Measurements from ENCODE around the gene AP1B1.

The AP1B1 gene

DNA sequence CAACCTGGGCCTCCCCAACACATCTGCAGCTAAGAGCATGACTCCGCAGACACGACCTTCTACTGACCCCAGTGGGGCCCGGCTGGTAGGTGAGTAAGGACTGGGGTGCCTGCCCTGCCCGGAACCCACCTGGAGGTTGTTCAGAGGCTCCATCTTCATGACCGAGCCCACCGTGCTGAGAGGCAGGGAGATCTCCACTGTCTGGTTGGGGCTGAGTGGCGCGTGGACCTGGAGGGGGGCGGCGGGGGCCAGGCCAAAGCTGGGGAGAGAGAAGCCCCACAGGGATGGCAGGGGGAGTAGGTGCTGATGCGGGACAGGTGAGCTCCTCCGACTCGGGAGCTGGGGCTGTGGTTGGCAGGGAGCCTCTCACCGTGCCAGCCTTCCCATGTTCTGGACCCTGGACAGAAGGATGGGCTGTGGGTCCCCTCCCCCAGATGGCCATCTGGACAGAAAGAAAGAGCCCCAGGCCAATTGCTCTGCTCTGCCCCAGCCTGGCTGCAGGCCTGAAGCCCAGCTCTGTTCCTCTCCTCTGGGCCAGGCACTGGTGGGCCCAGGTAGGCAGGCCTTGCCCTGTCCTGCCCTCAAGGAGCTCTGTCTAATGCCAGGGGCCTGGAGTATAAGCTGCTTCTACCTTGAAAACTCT lies 56.6 kb downstream of the AP1B1 start:
- DNase-seq (ENCODE audit: low read depth in 3 of 3) = no peak

DNA sequence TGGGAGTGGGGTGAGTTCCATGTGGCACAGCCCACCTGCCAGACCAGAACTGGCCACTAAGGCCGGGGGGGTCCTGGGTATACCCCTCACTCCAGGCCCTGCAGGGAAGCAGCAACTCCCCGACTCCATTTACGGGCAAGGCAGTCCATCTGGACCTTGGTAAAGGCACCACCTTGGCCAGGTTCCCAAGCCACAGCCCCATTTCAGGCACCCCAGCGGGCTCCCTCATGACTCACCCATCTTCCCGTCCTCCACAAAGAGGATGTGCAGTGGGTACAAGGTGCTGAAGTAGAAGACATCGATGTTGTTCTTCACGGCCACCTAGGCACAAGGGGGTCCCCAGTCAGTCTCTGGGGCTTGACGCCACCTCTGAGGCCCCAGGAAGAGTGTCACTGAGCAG lies 57.2 kb downstream of the AP1B1 start:
- DNase-seq (ENCODE audit: low read depth in 3 of 3) = no peak

DNA sequence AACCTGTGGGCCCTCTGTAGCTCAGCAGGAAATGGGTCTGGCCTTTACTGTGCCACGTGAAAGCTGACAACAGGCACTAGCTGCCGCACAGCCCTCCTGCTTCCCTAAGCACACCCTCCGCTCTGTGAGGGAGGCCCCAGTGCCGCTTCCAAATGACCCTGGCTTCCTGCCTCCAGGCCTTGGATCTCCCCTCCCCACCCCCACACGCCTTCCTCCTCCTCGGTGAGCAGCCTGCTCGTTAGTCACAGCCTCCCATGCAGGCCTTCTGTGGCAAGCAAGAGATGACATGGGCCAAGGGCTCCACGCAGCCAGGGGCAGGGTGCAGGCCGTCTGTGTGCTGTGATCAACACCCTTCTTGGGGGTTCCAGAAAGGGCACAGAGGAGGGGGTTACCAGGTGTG lies 57.6 kb downstream of the AP1B1 start:
- DNase-seq (ENCODE audit: low read depth in 3 of 3) = no peak

DNA sequence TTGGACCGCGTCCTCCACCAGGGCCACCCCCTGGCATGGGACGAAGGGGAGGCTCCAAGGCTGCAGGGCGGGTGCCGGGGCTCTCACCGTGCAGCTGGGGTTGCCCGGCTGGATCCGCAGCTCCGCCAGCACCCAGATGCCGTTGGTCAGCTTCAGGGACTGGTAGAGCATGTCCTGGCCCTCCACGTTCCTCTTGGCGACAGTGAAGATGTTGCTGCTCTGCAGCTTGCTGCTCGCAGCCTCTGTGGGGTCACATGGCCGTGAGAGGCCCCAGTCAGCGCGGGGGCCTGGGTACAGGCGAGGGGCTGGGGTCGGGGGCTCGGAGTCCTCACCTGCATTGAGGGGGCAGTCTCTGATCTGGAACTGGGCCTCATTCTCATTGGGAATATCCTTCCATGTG lies 58.1 kb downstream of the AP1B1 start:
- no peak for DNase-seq (ENCODE audit: low read depth in 3 of 3)

DNA sequence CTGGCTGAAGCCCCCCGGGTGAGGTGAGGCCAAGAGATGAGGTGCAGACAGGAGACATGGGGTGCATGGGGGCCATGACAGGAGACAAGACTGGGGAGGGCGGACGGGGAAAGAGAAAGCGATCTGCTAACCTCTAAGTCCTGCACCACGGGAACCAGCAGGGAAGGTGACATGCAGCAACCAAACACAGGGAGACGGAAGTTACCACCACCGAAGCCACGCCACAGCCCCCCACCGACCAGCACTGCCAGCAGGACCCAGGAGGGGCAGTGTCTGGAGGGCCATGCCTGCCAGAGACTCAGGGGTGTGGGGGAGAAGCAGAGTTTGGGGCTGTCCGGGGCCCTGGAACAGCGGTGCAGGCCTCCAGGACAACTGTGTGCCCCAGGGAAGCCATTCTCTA lies 58.8 kb downstream of the AP1B1 start:
- no peak for DNase-seq (ENCODE audit: low read depth in 3 of 3)

DNA sequence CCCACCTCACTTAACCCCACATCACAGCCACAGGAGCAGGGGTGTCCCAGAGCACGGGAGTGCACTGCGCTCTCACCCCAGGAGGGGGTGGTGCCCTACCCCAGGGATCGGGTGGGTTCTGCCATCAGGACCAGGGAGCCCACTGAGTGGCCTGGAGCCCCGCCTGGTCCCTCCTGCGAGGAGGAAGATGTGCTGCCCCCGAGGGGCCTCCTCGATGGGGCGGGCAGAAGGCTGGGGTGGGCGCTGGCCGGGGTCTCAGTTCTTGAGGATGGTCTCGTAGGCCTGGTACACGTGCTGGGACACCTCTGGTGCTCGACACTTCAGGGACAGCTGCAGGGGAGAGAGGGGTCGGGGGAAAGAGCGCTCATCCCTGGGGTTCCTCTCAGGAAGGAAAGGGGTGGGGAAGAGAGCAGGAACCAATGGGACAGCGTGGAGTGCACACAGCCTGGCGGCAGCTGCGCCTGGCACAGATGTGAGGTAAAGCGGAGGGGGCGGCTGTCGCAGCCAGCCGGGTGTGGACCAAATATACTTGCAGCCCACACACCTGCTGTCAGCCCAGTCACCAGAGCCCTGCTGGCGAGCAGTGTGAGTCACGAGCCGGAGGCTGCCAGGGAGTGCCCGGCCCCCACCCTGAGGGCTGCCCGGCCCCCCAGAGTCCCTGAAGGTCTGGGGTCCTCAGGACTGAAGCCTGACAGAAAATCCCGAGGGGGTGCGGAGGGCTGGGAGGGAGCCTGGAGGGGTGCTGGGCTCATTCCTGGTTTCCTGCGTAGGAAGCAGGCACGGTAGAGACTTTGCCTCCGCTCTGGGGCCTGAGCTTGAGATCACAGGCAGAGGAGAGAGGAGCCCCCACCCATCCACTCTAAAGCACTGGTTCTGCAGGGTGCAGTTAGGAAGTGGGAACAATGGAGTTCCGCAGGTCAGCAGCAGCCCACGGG lies 59.5 kb downstream of the AP1B1 start:
- no peak for DNase-seq (ENCODE audit: low read depth in 3 of 3)

DNA sequence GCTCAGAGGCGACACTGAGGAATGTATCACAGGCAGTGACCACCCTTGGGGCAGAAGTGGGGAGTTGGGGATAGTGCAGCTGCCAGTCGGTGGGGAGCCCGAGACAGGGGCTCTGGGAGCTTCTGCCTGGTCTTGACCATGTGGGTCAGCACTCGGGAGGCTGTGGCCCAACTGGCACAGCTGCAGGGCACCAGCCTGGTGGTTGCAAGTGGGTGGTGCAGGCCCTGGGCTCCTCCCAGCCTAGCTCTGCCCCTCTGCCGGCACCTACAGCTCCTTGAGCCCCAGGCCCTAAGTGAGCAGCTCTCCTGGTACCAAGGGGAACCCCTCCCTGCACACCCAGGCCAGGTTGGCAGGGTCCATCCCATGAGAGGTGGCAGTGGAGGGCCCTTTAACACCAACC lies 60.3 kb downstream of the AP1B1 start:
- no peak for DNase-seq (ENCODE audit: low read depth in 3 of 3)

DNA sequence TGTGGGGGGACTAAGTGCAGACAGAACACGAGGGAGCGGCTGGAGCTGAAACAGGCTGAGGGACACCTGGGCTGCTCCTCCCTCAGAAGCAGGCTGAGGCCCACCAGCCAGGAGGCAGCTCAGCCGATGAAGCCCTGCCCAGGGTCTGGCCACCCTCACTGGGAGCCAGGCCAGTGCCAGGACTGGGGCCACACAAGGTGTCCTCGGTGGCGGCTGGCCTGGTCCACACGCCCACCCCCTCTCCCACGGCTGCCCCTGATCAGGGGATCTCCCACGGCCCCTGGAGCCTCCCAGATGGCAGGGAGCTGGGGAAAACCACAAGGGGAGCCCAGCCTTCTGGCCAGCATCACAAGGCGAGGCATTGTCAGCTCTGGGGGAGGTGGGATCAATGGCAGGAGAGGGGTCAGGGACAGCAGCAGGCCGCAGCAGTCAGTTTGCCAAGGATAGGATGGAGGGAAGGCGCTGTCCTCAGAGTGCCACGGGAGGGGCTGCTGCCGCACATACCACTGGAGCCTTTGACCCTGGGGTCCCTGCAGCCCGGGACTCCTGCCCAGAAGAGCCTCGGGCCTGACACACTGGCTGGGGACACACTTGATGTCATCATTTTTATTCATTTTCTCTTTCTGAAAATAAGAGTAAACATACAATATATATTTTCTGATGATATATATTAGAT lies 61.1 kb downstream of the AP1B1 start:
- no peak for DNase-seq (ENCODE audit: low read depth in 3 of 3)

DNA sequence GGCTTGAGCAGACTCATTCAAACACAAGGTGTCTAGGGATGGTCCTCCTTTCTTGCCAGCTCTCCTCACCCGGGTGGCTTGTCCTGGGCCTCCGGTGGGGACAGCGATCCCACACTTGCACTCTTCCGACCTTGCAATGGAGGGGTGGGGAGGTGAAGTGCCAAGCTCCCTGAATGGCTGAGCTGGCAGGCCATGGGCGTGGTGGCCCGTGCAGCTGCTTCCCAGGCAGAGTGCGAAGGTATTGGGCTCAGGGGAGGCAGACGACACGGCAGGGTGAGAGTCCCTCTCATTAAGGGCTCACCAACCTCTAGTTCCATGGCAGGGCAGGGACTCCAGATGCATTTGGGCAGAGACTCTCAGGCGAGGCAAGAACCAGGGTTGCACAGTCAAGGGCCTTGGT lies 61.9 kb downstream of the AP1B1 start:
- no peak for DNase-seq (ENCODE audit: low read depth in 3 of 3)

DNA sequence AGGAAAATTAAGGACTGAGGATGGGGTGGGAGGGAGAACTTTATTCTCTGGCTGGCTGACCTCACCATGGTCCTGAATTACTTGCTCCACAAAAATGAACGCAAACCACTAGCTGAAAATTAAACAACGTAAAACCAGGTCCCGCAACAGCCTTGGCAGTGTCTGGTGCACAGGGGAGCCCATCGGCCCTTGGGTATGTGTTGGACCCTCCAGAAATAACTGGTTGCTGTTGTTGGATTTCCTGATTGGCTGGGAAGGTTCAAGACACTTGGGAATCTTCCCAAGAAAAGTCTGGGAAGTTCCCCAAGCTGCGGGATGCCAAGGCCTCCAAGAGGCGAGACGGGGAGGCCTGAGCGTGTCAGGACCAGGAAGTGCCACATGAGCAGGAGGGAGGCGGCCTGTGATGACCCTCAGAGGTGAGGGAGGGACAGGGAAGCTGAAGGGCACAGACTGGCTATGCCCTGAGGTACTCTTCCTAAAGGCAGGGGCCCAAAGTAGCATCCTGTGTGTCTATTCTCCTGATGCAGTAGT lies 62.5 kb downstream of the AP1B1 start:
- DNase-seq (ENCODE audit: low read depth in 3 of 3) = no peak

DNA sequence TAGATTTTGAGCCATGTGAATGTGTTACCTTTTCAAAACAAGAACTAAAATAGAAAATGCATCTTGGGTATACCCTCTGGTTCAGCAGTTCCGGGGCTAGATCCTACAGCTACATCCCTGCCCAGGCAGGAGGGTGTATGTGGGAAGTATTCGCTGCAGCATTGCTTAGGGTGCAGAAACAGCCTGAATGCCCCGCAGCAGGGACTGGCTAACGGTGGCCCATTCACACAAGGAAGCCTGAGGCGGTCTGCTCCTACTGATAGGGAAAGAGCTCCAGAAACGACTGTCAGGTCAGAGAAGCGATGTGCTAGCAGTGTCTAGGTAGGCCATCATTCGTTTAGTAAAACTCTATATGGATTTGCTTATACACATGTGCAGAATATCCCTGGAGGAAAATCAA lies 63.0 kb downstream of the AP1B1 start:
- DNase-seq (ENCODE audit: low read depth in 3 of 3) = no peak

DNA sequence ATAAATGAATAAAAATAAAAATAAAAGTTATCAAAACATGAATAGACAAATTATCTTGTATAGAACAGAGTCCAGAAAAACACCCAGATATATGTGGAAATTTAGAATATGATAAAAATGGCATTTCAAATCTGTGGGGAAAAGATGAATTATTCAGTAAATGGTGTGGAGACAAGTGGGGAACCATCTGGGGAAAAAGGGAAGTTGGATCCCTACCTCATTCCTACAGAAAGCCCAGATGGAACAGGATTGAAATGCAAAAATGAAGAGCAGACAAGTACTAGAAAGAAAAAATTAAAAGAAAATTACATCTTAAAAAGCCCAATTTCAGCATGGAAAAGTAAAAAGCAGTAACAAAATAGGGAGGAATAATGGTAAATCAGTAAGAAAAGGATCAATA lies 64.7 kb downstream of the AP1B1 start:
- no peak for DNase-seq (ENCODE audit: low read depth in 3 of 3)

DNA sequence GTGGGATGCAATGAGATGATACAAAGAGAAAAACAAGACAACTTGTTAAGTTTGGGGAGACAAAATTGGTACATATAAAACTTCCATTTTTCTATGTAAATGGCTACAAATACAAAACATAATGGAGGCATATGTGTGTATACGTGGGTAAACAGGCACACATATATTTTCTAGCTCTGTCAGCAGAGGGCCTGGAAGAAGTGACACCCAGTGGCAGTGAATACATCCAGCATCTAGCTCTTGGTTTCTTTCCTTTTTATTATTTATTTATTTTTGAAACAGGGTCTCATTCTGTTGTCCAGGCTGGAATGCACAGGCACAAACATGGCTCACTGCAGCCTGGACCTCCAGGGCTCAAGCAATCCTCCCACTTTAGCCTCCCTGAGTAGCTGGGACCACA lies 67.8 kb downstream of the AP1B1 start:
- DNase-seq (ENCODE audit: low read depth in 3 of 3) = no peak

DNA sequence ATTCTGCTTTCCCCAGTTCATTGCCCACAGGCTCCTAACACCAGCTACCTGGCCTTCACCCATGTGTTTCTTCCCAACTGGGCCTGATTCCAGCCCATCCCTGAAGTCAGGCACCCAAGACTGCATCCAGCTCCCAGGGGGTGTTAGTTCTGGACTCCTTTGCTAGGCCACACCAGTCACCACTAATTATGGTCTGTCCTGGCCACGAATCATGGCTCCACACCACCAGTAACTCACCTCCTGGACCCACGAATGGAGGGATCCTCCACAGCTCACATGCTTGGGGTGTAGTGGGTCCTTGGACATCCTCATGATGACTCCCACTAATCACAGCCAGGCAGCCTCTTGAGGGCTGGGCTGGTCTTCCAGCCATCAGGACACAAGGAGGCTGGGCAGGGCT lies 69.3 kb downstream of the AP1B1 start:
- DNase-seq (ENCODE audit: low read depth in 3 of 3) = no peak

DNA sequence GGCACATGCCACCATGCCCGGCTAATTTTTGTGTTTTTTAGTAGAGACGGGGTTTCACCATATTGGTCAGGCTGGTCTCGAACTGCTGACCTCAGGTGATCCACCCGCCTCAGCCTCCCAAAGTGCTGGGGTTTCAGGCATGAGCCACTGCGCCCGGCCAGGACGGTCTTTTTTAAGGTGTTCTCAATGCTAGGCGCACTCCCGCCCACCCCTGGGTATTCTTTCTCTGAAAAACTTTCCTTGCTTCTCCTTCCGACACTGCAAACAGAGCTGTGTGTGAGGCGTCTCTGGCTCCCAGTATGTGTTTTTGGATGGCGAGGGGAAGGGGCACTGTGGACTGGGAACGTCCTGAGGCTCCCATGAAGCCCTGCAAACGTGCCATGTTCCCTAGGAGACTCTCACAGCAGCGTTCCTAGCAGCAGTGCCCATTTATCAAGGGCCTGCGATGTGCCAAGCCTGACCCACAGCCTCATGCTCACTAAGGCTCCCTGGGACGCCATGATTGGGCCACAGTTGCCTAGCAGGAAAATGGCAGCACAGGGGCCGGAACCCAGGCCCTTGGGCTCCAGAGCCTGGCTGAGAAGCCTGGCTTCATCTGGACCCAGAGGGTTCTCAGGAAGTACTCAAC lies 70.4 kb downstream of the AP1B1 start:
- no peak for DNase-seq (ENCODE audit: low read depth in 3 of 3)

DNA sequence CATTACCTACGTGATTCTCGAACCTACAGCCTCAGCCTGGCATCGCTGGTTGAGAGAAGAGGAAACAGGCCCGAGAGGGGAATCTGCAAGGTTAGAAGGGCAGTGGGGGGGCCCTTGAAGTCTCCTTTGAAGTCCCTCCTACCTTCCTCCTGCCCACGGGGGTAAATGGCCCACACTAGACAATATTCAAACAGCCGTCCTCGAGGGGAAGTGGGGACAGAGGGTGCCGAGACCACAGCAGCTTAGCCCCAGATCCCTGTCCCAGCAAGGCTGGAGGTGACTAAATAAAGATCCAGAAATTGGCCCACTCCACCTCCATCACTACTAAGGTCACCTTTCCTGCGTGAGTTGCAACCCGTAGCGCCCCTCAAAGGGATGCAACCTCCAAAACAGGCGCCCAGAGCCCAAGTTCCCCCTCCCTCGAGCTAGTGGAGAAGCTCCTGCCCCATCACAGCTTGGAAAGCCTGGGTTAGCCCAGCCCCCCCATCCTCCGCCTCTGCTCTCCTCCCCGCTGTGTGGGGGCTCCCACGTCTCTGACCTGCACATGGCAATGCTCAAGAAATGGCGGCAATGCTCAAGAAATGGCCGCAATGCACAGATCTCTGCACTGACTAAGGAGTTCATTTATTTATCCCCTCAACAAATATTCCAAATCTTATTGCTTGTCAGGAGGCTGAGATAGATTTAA lies 72.1 kb downstream of the AP1B1 start:
- DNase-seq (ENCODE audit: low read depth in 3 of 3) = no peak

DNA sequence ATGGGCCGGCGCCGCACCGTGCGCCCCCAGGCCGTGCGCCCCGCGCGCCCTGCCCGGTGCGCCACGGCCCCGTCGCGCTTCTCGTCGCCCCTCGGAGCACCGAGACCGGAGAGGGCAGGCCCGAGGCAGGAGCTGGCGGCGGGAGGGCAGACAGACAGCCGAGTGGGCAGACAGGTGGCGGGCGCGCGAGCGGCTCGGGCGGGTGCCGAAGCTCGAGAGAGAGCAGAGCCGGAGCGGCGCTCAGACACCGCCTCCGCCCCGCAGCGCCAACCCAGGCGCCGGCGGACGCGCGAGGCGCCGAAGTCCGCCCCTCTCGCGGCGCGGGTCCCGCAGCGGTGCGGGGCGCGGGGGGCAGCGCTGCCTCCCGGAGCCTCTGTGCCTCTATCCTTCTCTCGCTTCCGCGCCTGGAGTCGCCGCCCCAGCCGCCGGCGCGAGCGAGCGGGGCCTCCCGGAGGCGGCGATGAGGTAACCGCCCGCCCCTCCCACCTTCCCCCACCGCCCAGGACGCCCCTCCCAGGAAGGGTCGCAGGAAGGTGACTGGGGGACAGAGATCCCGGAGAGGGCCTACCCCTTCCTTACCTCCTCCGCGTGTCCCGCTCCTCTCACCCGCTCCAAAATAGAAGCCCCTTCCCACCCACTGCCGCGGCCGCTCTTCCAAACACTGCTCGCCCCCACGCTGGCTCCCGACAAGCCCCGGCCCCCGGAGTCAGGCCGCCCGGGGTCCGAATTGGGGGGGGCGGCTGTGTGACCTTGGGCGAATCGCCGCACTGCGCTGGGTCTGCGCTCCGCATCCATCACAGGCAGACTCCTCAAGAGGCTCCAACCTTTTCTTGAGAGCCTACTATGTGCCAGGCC lies 72.9 kb downstream of the AP1B1 start, which contains the start of gene RASL10A:
Gene RASL10A, minus strand, starts transcription at position 412 of the 855 bp plus-strand sequence. CDS start 451 bp downstream, outside the sequence.
- DNase-seq (ENCODE audit: low read depth in 3 of 3) = no peak

DNA sequence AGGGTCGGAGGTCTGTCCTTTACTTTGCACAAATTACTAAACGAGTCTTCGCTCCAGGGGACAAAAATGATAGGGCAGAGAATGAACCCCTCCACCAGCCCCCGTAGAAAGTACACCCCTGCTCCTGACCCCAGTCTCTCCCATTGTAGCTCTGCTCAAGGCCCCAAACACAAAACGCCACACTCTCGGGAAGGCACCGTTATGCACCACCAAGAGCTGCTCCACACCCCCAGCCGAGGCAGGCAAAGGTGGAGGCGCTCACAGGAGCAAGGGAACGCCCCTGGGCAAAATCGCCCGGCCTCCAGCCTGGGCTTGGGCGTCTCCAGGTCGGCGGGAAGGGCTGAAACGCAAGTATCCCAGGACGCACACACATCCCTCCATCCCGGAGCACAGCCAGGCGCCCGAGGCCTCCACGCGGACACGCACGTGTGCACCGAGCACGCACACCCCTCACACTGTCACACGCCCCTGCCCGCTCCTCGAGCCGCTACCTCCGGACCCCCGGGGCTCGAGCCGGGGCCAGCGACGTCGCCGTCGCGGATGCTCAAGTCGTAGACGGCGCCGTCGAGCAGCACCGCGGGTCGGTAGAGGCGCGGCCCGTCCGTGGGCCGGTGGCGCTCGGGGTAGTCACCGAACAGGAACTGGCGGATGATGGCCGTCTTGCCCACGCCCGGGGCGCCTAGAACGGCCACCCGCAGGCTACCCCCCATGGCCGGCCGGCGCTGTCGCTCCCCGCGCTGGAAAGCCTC lies 73.7 kb downstream of the AP1B1 start:
- DNase-seq (ENCODE audit: low read depth in 3 of 3) = no peak

DNA sequence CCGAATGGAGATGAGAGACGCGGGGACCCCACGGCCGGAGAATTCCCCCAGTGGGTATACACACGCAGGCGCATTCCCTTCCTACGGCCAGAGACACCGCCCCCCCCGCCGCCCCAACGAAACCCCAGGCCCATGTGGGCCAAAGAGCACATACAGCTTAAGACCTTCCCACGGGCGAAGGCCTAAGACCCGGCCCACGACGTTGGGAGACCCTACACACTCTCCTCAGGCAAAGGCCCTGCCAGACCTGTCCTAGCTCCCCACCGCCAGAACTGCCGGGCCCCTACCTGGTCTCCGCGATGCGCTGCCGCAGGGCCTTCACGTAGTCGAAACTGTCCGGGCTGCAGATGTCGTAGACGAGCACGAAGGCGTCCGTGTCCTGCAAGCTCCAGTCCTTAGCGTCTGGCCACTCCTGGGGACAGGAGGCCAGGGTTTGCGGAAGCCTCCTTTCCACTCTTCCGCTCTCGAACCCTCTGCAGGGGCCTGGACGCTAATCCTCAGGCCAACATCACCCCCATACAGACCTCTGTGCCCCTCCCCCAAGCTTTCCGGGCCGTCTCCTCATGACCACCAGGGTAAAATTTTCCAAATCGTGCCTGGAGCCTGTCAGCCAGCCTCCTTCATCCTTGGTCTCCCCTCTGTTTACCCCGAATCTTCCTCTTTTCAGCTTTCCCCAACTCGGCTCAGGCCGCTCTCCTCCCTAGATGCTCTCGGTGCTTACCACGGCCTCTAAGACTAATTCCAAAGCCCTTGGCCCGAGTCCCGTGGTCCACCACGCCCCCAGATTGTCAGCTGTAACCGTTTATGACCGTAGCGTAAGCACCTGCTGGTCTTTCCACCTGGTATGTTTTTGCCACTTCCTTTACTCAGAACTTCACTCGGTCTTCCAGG lies 74.5 kb downstream of the AP1B1 start:
- no peak for DNase-seq (ENCODE audit: low read depth in 3 of 3)

Measured in stimulated activated CD4-positive, alpha-beta T cell treated with anti-CD3 and anti-CD28 coated beads, TNF-alpha, amount 100 ng/mL, for 4 hours (primary cell).